IMR-90 (cell line): ENCODE results near the gene HDC. TPM values are rescaled to one million over a fixed set of nuclear protein-coding genes. Genes with fewer than 3 reads are reported as not detected.

Experiments
- ATAC-seq: fragments of 200-7000 bp; cut with Tn5 transposase; 2 replicates; pipeline ENCODE4 v1.9.1; 2020; ENCODE audit warnings: low read depth, mild to moderate bottlenecking, moderate library complexity
- BruUV-seq: library from RNA; stranded (reverse); fragments of 400-500 nt; replicated peaks from 2 replicates; lab custom pipeline; 2021; lab: Mats Ljungman, UMichigan
- CTCF ChIA-PET: fragments of 300-600 bp; formaldehyde crosslinking; extraction: SDS; loops from one replicate; lab custom pipeline; 2021; ENCODE audit warnings: antibody characterized with exemption; lab: Yijun Ruan, JAX
- POLR2A ChIA-PET: fragments of 300-600 bp; sonication (Branson Sonifier 250); formaldehyde crosslinking; loops from one replicate; lab custom pipeline; 2022; ENCODE audit warnings: antibody characterized with exemption; ENCODE audit not compliant: unreplicated experiment; lab: Charles Lee
- DNase-seq: peaks from one replicate; pipeline ENCODE4 v3.0.0; 2013
- H2AFZ ChIP-seq: replicated peaks from 2 replicates; pipeline ENCODE3; 2013; ENCODE audit warnings: low read length, mild to moderate bottlenecking; ENCODE audit not compliant: poor library complexity
- H2AK5ac ChIP-seq: 2 replicates; pipeline ENCODE4 v1.6.1; 2013; ENCODE audit warnings: low read depth, low read length, inconsistent platforms
- H2AK9ac ChIP-seq: replicated peaks from 2 replicates; pipeline ENCODE3; 2013; ENCODE audit warnings: mild to moderate bottlenecking, low read depth, low read length, moderate library complexity; ENCODE audit not compliant: poor library complexity
- H2BK120ac ChIP-seq: 2 replicates; pipeline ENCODE4 v1.6.1; 2013; ENCODE audit warnings: low read depth, low read length, inconsistent platforms
- H2BK15ac ChIP-seq: 3 replicates; pipeline ENCODE4 v1.6.1; 2013; ENCODE audit warnings: low read depth, low read length, inconsistent platforms
- H2BK20ac ChIP-seq: 2 replicates; pipeline ENCODE4 v1.6.1; 2013; ENCODE audit warnings: low read depth, mild to moderate bottlenecking, inconsistent platforms, low read length, moderate library complexity
- H2BK5ac ChIP-seq: 2 replicates; pipeline ENCODE4 v1.6.1; 2013; ENCODE audit warnings: mild to moderate bottlenecking, low read depth, low read length, inconsistent platforms; ENCODE audit not compliant: poor library complexity, severe bottlenecking
- H3K14ac ChIP-seq: replicated peaks from 2 replicates; pipeline ENCODE4 v1.6.1; 2013; ENCODE audit warnings: low read depth, low read length, inconsistent platforms
- H3K18ac ChIP-seq: 2 replicates; pipeline ENCODE4 v1.6.1; 2013; ENCODE audit warnings: low read depth, low read length, control low read depth
- H3K23ac ChIP-seq: 2 replicates; pipeline ENCODE4 v1.6.1; 2013; ENCODE audit warnings: low read depth, low read length, inconsistent platforms
- H3K27ac ChIP-seq: 2 replicates; pipeline ENCODE4 v1.5.1; 2013; ENCODE audit warnings: mild to moderate bottlenecking, control low read depth, low read length; ENCODE audit not compliant: insufficient read depth
- H3K27me3 ChIP-seq: 2 replicates; pipeline ENCODE4 v1.6.1; 2013; ENCODE audit warnings: low read length; ENCODE audit not compliant: control insufficient read depth, insufficient read depth
- H3K36me3 ChIP-seq: 2 replicates; pipeline ENCODE4 v1.6.1; 2013; ENCODE audit warnings: low read length, mixed read lengths; ENCODE audit not compliant: control insufficient read depth, insufficient read depth
- H3K4ac ChIP-seq: 2 replicates; pipeline ENCODE4 v1.6.1; 2013; ENCODE audit warnings: low read depth, low read length, inconsistent platforms
- H3K4me1 ChIP-seq: 2 replicates; pipeline ENCODE4 v1.6.1; 2013; ENCODE audit warnings: low read length, mixed read lengths; ENCODE audit not compliant: control insufficient read depth, insufficient read depth
- H3K4me2 ChIP-seq: 2 replicates; pipeline ENCODE4 v1.6.1; 2013; ENCODE audit warnings: low read depth, mild to moderate bottlenecking, control low read depth, low read length, moderate library complexity
- H3K4me3 ChIP-seq: 2 replicates; pipeline ENCODE4 v1.5.1; 2013; ENCODE audit warnings: low read depth, mild to moderate bottlenecking, control low read depth, low read length, moderate library complexity; ENCODE audit not compliant: insufficient read depth
- H3K56ac ChIP-seq: 2 replicates; pipeline ENCODE4 v1.6.1; 2013; ENCODE audit warnings: low read length, inconsistent platforms; ENCODE audit not compliant: insufficient read depth; ENCODE audit errors: extremely low read depth
- H3K79me1 ChIP-seq, 2 experiments: 2 replicates each; pipeline ENCODE4 v1.6.1; 2013; ENCODE audit warnings: low read length in 2 of 2, inconsistent platforms in 1 of 2, low read depth in 1 of 2
- H3K9ac ChIP-seq: 2 replicates; pipeline ENCODE4 v1.6.1; 2013; ENCODE audit warnings: low read depth, low read length, control low read depth
- H3K9me1 ChIP-seq: 2 replicates; pipeline ENCODE4 v1.6.1; 2013; ENCODE audit warnings: low read length, inconsistent platforms; ENCODE audit not compliant: insufficient read depth
- H3K9me3 ChIP-seq: 2 replicates; pipeline ENCODE4 v1.6.1; 2013; ENCODE audit warnings: low read length; ENCODE audit not compliant: control insufficient read depth, insufficient read depth
- H4K20me1 ChIP-seq: 2 replicates; pipeline ENCODE4 v1.6.1; 2013; ENCODE audit warnings: low read length, inconsistent platforms; ENCODE audit not compliant: insufficient read depth
- H4K5ac ChIP-seq: 2 replicates; pipeline ENCODE4 v1.6.1; 2013; ENCODE audit warnings: mild to moderate bottlenecking, low read depth, low read length, control low read depth
- H4K8ac ChIP-seq, 2 experiments: 2 replicates each; pipeline ENCODE4 v1.6.1; 2013; ENCODE audit warnings: low read depth in 2 of 2, low read length in 2 of 2, control low read depth in 1 of 2, inconsistent platforms in 1 of 2
- H4K91ac ChIP-seq: 2 replicates; pipeline ENCODE4 v1.6.1; 2013; ENCODE audit warnings: low read depth, low read length, inconsistent platforms; ENCODE audit not compliant: insufficient read depth
- BHLHE40 ChIP-seq: fragments of 150-350 bp; IDR thresholded peaks from 2 replicates; pipeline ENCODE4 v1.6.1; 2016; ENCODE audit warnings: mild to moderate bottlenecking, low read depth, low read length
- CEBPB ChIP-seq: IDR thresholded peaks from 2 replicates; pipeline ENCODE4 v1.6.1; 2012; ENCODE audit warnings: low read depth, low read length, improper control_type of control experiment
- CHD1 ChIP-seq: IDR thresholded peaks from 2 replicates; pipeline ENCODE4 v1.6.1; 2012; ENCODE audit warnings: low read depth, low read length, improper control_type of control experiment
- FOS ChIP-seq: fragments of 150-350 bp; IDR thresholded peaks from 2 replicates; pipeline ENCODE4 v1.6.1; 2016; ENCODE audit warnings: low read depth, low read length
- MAFK ChIP-seq: IDR thresholded peaks from 2 replicates; pipeline ENCODE4 v1.6.1; 2012; ENCODE audit warnings: low read depth, low read length, improper control_type of control experiment
- MAZ ChIP-seq: IDR thresholded peaks from 2 replicates; pipeline ENCODE4 v1.6.1; 2012; ENCODE audit warnings: low read depth, mild to moderate bottlenecking, low read length, improper control_type of control experiment, moderate library complexity, borderline replicate concordance
- MXI1 ChIP-seq: IDR thresholded peaks from 2 replicates; pipeline ENCODE4 v1.6.1; 2012; ENCODE audit warnings: low read depth, mild to moderate bottlenecking, low read length, moderate library complexity, borderline replicate concordance
- NFE2L2 ChIP-seq: fragments of 150-350 bp; IDR thresholded peaks from 2 replicates; pipeline ENCODE4 v1.6.1; 2016; ENCODE audit warnings: low read depth, mild to moderate bottlenecking, low read length
- POLR2A ChIP-seq: IDR thresholded peaks from 2 replicates; pipeline ENCODE4 v1.6.1; 2012; ENCODE audit warnings: mild to moderate bottlenecking, low read depth, low read length
- RAD21 ChIP-seq: IDR thresholded peaks from 2 replicates; pipeline ENCODE4 v1.6.1; 2012; ENCODE audit warnings: low read length, improper control_type of control experiment
- RCOR1 ChIP-seq: IDR thresholded peaks from 2 replicates; pipeline ENCODE4 v1.6.1; 2012; ENCODE audit warnings: mild to moderate bottlenecking, low read length, improper control_type of control experiment; ENCODE audit not compliant: insufficient replicate concordance
- RFX5 ChIP-seq: IDR thresholded peaks from 2 replicates; pipeline ENCODE4 v1.8.0; 2012; ENCODE audit warnings: low read depth, mild to moderate bottlenecking, low read length, moderate library complexity
- SMC3 ChIP-seq: fragments of 150-350 bp; IDR thresholded peaks from 2 replicates; pipeline ENCODE4 v1.6.1; 2016; ENCODE audit warnings: low read depth, mild to moderate bottlenecking, antibody characterized with exemption, low read length, moderate library complexity
- WGBS, 2 experiments: methylation state at CpG; one replicate each; pipeline versions ENCODE4 v1.1.5 to v1.1.7; 2013; ENCODE audit warnings: missing lambda C conversion rate in 2 of 2; ENCODE audit not compliant: insufficient read length in 1 of 2; ENCODE audit errors: extremely low coverage in 2 of 2; 5-methylcytosine and 5-hydroxymethylcytosine counted together
- dilution Hi-C: fragments of 300-500 bp; cut with HindIII; formaldehyde crosslinking; loops from one replicate; pipeline ENCODE4 v1.14.3; 2018; ENCODE audit warnings: low sequenced_read_pairs; ENCODE audit not compliant: unreplicated experiment
- in situ Hi-C: fragments of 300-500 bp; cut with MboI; formaldehyde crosslinking; loops from 3 replicates; pipeline ENCODE4 v1.14.3; 2019; ENCODE audit warnings: low sequenced_read_pairs, inconsistent platforms, mixed read lengths
- intact Hi-C: fragments of 100-400 bp; cut with micrococcal nuclease; formaldehyde crosslinking; loops from 2 replicates; pipeline ENCODE4 v1.10.0; 2022
- polyA plus RNA-seq, 3 experiments: library from polyadenylated mRNA; depleted of rRNA; stranded (reverse); fragments of >200 nt; gene quantifications; 2 replicates each; pipeline ENCODE4 v1.2.3, GENCODE V29; 2012; ENCODE audit warnings: low replicate concordance in 1 of 3
- total RNA-seq: library from RNA; depleted of rRNA; stranded (reverse); fragments of >200 nt; gene quantifications from 2 replicates; pipeline ENCODE4 v1.2.3, GENCODE V29; 2012
- TF ChIP-seq, protein P1 (sequence below): fragments of 150-350 bp; IDR thresholded peaks from 2 replicates; pipeline ENCODE4 v1.6.1; 2017; ENCODE audit warnings: mild to moderate bottlenecking, antibody characterized with exemption, low read length, low read depth
- TF ChIP-seq, protein P2 (sequence below): fragments of 150-350 bp; IDR thresholded peaks from 2 replicates; pipeline ENCODE4 v1.6.1; 2016; ENCODE audit warnings: low read depth, mild to moderate bottlenecking, low read length, moderate library complexity, borderline replicate concordance
- TF ChIP-seq, protein P3 (sequence below): conservative IDR thresholded peaks from 2 replicates; pipeline ENCODE4 v1.5.1; 2012; ENCODE audit warnings: mild to moderate bottlenecking, low read depth, low read length, improper control_type of control experiment

Gene HDC
- total and polyA plus RNA-seq, 2 of the 4 experiments (the other 2 are of a cell fraction) = not detected

DNA sequence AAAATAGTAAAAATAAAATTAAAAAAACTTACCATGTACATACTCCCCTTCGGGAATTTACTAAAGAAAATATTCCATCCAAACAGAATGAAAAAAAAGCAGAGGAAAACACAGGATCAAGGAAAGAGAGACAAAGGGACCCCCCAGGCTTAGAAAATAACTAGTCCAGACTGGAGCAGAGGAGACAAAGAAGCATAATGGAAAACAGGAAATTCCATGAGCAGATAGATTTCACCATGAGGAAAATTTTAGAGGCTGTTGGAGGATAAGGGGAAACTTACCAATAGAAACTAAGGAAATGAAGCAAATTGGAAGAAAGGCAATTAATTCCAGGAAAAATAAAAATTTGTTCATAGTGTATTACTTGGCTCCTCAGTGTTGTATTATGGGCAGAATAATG is 46.8 kb downstream of the HDC start:
- Histone ChIP-seq H3K9me1 (no peaks in the 10 kb centered on the region), H3K14ac (no peak overlapping the region), H3K4me3 (no peak overlapping the region), H3K9ac (no peak overlapping the region), H2BK15ac (no peak overlapping the region), H2BK5ac (no peak overlapping the region), H2AK9ac (no peak overlapping the region), H2AFZ (no peak overlapping the region), H3K9me3 (no peaks in the 10 kb centered on the region), H2BK120ac (no peak overlapping the region), H3K56ac (no peak overlapping the region), H3K18ac (no peak overlapping the region), H3K27me3 (peaks cover 8% of the 10 kb centered on the region), H4K8ac (no peak overlapping the region), H3K79me1 (no peaks in the 10 kb centered on the region), H3K23ac (no peak overlapping the region), H3K36me3 (no peaks in the 10 kb centered on the region), H3K4me2 (no peak overlapping the region), H2AK5ac (no peak overlapping the region), H3K4me1 (no peaks in the 10 kb centered on the region), H2BK20ac (no peak overlapping the region), H4K5ac (no peak overlapping the region), H4K91ac (no peak overlapping the region), H3K4ac (no peak overlapping the region), H3K27ac (no peak overlapping the region), H4K20me1 (no peaks in the 10 kb centered on the region)
- dilution Hi-C loops = no loop called here
- no peak for DNase-seq
- BruUV-seq = no TSS peak
- WGBS, 2 experiments = no CpG with 5 or more reads among the region's 1 CpG
- in situ Hi-C loops = no loop called here
- intact Hi-C loops = no loop called here
- no peak for TF ChIP-seq MAFK
- TF ChIP-seq, protein P1, sequence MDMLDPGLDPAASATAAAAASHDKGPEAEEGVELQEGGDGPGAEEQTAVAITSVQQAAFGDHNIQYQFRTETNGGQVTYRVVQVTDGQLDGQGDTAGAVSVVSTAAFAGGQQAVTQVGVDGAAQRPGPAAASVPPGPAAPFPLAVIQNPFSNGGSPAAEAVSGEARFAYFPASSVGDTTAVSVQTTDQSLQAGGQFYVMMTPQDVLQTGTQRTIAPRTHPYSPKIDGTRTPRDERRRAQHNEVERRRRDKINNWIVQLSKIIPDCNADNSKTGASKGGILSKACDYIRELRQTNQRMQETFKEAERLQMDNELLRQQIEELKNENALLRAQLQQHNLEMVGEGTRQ = no peak
- TF ChIP-seq MXI1 = no peak
- no peak for TF ChIP-seq POLR2A
- TF ChIP-seq, protein P2, sequence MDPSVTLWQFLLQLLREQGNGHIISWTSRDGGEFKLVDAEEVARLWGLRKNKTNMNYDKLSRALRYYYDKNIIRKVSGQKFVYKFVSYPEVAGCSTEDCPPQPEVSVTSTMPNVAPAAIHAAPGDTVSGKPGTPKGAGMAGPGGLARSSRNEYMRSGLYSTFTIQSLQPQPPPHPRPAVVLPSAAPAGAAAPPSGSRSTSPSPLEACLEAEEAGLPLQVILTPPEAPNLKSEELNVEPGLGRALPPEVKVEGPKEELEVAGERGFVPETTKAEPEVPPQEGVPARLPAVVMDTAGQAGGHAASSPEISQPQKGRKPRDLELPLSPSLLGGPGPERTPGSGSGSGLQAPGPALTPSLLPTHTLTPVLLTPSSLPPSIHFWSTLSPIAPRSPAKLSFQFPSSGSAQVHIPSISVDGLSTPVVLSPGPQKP = no peak
- no peak for TF ChIP-seq NFE2L2
- no peak for TF ChIP-seq RFX5
- no peak for TF ChIP-seq SMC3
- TF ChIP-seq RAD21 = no peak
- no peak for TF ChIP-seq FOS
- TF ChIP-seq RCOR1 = no peak
- no peak for TF ChIP-seq BHLHE40
- TF ChIP-seq CHD1 = no peak
- TF ChIP-seq MAZ = no peak
- TF ChIP-seq, protein P3, sequence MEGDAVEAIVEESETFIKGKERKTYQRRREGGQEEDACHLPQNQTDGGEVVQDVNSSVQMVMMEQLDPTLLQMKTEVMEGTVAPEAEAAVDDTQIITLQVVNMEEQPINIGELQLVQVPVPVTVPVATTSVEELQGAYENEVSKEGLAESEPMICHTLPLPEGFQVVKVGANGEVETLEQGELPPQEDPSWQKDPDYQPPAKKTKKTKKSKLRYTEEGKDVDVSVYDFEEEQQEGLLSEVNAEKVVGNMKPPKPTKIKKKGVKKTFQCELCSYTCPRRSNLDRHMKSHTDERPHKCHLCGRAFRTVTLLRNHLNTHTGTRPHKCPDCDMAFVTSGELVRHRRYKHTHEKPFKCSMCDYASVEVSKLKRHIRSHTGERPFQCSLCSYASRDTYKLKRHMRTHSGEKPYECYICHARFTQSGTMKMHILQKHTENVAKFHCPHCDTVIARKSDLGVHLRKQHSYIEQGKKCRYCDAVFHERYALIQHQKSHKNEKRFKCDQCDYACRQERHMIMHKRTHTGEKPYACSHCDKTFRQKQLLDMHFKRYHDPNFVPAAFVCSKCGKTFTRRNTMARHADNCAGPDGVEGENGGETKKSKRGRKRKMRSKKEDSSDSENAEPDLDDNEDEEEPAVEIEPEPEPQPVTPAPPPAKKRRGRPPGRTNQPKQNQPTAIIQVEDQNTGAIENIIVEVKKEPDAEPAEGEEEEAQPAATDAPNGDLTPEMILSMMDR = no peak
- TF ChIP-seq CEBPB = no peak
- no peak for ATAC-seq
- ChIA-PET POLR2A (no interaction called here), CTCF (no interaction called here)
